Adrenal gland (tissue), 12 donors: ENCODE data around the gene RANGAP1. TPM values are rescaled to one million over a fixed set of nuclear protein-coding genes. Genes with fewer than 3 reads are reported as not detected.

Experiments
- DNase-seq, 7 donors: peaks; one replicate each; pipeline ENCODE4 v3.0.0-alpha.2; 2019 to 2020
- H3K27ac ChIP-seq, 5 donors: fragments of 200-600 bp; sonication (generic) in 4 of 5; 1 replicate in 3 of 5; 2 replicates in 2 of 5; pipeline versions ENCODE4 v1.5.1 to v1.8.0; 2016 to 2020; ENCODE audit warnings: mild to moderate bottlenecking in 1 of 5
- H3K27me3 ChIP-seq: fragments of 200-600 bp; 2 replicates; pipeline ENCODE4 v1.8.0; 2021
- H3K36me3 ChIP-seq, 2 donors: fragments of 200-600 bp; replicated peaks in 1 of 2; 1 replicate in 1 of 2; 2 replicates in 1 of 2; pipeline versions ENCODE4 v1.5.1 to v1.8.0; 2018 to 2022
- H3K4me1 ChIP-seq, 2 donors: fragments of 200-600 bp; replicated peaks in 1 of 2; 1 replicate in 1 of 2; 2 replicates in 1 of 2; pipeline versions ENCODE4 v1.5.1 to v1.8.0; 2018 to 2021
- H3K4me3 ChIP-seq, 4 donors: fragments of 200-600 bp; sonication (generic) in 3 of 4; one replicate each; pipeline ENCODE4 v1.5.1; 2016 to 2018
- H3K9me3 ChIP-seq, 3 donors: fragments of 200-600 bp; sonication (generic) in 1 of 3; replicated peaks in 1 of 3; 1 replicate in 2 of 3; 2 replicates in 1 of 3; pipeline versions ENCODE4 v1.5.1 to v1.8.0; 2016 to 2021
- CTCF ChIP-seq, 6 experiments: fragments of 450-650 bp in 4 of 6; fragments of 200-600 bp in 2 of 6; sonication (generic) in 1 of 6; IDR thresholded peaks; 1 replicate in 5 of 6; 2 replicates in 1 of 6; pipeline versions ENCODE4 v1.5.1 to v1.8.0; 2016 to 2021; ENCODE audit warnings: antibody characterized with exemption in 6 of 6, mild to moderate bottlenecking in 2 of 6, moderate library complexity in 1 of 6
- POLR2A ChIP-seq, 2 donors: fragments of 450-650 bp; IDR thresholded peaks; one replicate each; pipeline ENCODE4 v1.6.1; 2017; ENCODE audit warnings: antibody characterized with exemption in 2 of 2, mild to moderate bottlenecking in 2 of 2, moderate library complexity in 1 of 2
- WGBS, 4 donors: extraction: QIAGEN DNeasy Blood & Tissue Kit in 2 of 4; methylation state at CpG; one replicate each; pipeline versions ENCODE4 v1.1.5 to v1.1.7; 2013 to 2017; 5-methylcytosine and 5-hydroxymethylcytosine counted together
- intact Hi-C, 2 donors: fragments of 100-400 bp; cut with DNase I; formaldehyde crosslinking; loops; one replicate each; pipeline versions ENCODE4 v1.14.1 to v1.15.0; 2022 to 2023
- polyA plus RNA-seq, 3 donors: library from polyadenylated mRNA; stranded (reverse); fragments of 200-250 nt in 2 of 3; fragments of 350-450 nt in 1 of 3; fragmentation: Illumina TruSeq in 1 of 3; extraction: RNeasy Lipid Tissue Mini Kit (QIAGEN cat#74804) in 1 of 3; gene quantifications; one replicate each; pipeline ENCODE4 v1.2.3, GENCODE V29; 2013 to 2014
- total RNA-seq, 9 donors: library from RNA; depleted of rRNA in 4 of 9; stranded (reverse); fragments of >200 nt in 4 of 9; fragments of 120-200 nt in 1 of 9; fragmentation: NEBNext Ultra II Directional in 1 of 9; extraction: Animal tissue kit (Norgen Biotek cat#: 25700) in 1 of 9; gene quantifications; one replicate each; pipeline versions ENCODE4 v1.1.0 to v1.2.4, GENCODE V29; 2013 to 2023
- donor health status: healthy with polysubstance abuse.
- donor health status: Bipolar disorder and iron deficiency.
- donor health status: DM: yes; HTN: yes; CAD: no.
- donor health status: DM: no; HTN: no; CAD: no.
- donor health status: DM: no; HTN: no; CAD: no.
- donor health status: DM: yes; HTN: yes; CAD: no.

RANGAP1 gene
- total and polyA plus RNA-seq, 12 donors = 56.6 to 134 (median 76.7) TPM

DNA sequence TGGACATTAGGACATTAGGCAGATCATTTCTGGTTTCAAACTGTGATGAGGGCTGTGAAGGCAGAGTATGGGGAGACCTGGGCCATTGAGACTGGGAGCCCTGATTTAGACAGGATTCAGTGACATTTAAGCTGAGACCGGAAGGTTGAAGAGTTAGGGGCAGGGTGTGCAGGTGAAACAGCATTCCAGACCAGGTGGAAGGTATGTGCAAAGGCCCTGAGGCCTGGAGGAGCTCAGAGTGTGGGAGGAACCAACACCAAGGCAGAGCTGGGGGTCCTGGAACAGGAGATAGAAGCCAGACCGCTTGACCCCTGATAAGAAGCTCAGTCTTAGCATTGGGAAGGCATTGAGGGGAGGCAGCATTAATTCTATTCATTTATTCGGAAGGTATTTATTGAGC, 47.8 kb upstream of the RANGAP1 start:
- H3K27me3 ChIP-seq = no peaks in the 10 kb centered on the region
- 91 to 97% (median 96%) methylated on average over 3 of the region's 3 CpGs for WGBS, 4 donors
- intact Hi-C loops = no loop called here
- H3K9me3 ChIP-seq = no peaks in the 10 kb centered on the region
- no peak for TF ChIP-seq POLR2A (IDR thresholded peaks at IDR 0.05)
- no peak for TF ChIP-seq CTCF (IDR thresholded peaks at IDR 0.05)
- DNase-seq = no peak
- no peak overlapping the region for H3K4me3 ChIP-seq
- H3K27ac ChIP-seq = no peak overlapping the region
- peaks cover 0 to 53% of the 10 kb centered on the region in 2 donors for H3K36me3 ChIP-seq
- H3K4me1 ChIP-seq = no peaks in the 10 kb centered on the region

DNA sequence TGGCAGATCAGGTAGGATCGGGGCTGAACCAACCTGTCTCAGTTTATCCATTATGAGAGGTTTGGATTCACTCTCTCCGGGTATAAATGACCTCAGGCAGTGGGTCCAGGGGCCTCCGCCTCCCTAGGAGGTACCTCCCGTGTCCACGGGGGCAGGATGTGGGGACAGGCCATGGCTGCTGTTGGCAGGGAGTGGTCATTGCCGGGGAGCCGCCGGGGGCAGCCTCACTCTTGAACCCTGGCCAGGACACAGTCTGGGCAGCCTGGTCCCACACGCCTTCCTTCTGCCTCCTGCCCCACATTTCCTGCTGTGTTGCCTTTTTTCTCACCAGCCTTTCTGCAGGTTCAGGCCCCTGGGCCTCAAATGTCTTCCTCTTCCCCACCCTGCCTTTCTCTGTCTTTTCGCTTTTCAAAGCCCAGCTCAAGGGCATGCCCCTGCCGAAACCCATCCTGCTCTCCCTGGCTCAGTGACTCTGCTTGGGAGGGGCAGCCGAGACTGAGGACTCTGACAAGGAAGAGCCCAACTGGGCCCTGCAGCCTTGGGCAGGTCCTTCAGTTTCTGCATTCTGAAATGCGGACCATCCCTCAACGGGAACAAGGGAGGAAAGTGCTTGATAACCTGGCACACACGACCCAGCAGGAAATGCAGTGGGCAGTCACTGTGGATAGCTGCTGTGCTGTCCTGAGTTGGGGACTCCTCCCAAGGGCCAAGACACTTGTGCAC, 46.4 kb upstream of the RANGAP1 start:
- TF ChIP-seq POLR2A (IDR thresholded peaks at IDR 0.05) (no peak), CTCF (IDR thresholded peaks at IDR 0.05) (no peak)
- H3K36me3 ChIP-seq = peaks cover 0 to 64% of the 10 kb centered on the region in 2 donors
- H3K4me3 ChIP-seq = no peak overlapping the region
- WGBS, 4 donors = 57 to 80% (median 71%) methylated on average over 13 to 15 of the region's 15 CpGs
- H3K9me3 ChIP-seq = no peaks in the 10 kb centered on the region
- no peak for DNase-seq
- intact Hi-C loops = no loop called here
- H3K27me3 ChIP-seq = no peaks in the 10 kb centered on the region
- no peaks in the 10 kb centered on the region for H3K4me1 ChIP-seq
- H3K27ac ChIP-seq = no peak overlapping the region

- H3K27ac ChIP-seq = no peak overlapping the region
- intact Hi-C loops = no loop called here
- 80 to 94% (median 88%) methylated on average over 7 of the region's 7 CpGs for WGBS, 4 donors
- no peaks in the 10 kb centered on the region for H3K4me1 ChIP-seq
- H3K36me3 ChIP-seq = peaks cover 0 to 82% of the 10 kb centered on the region in 2 donors
- no peaks in the 10 kb centered on the region for H3K27me3 ChIP-seq
- no peak for DNase-seq
- no peaks in the 10 kb centered on the region for H3K9me3 ChIP-seq
- H3K4me3 ChIP-seq = no peak overlapping the region
- TF ChIP-seq POLR2A (IDR thresholded peaks at IDR 0.05) = no peak
- TF ChIP-seq CTCF (IDR thresholded peaks at IDR 0.05) = no peak
Measured at GRCh38 chr22:41330169-41330568, 44.2 kb upstream of the RANGAP1 start.

- TF ChIP-seq CTCF (IDR thresholded peaks at IDR 0.05) (no peak), POLR2A (IDR thresholded peaks at IDR 0.05) (no peak)
- no peak for DNase-seq
- H3K36me3 ChIP-seq = peaks cover 0 to 84% of the 10 kb centered on the region in 2 donors
- no peaks in the 10 kb centered on the region for H3K4me1 ChIP-seq
- no peak overlapping the region for H3K4me3 ChIP-seq
- H3K27me3 ChIP-seq = no peaks in the 10 kb centered on the region
- intact Hi-C loops = no loop called here
- 70 to 91% (median 78%) methylated on average over 10 to 16 of the region's 16 CpGs for WGBS, 4 donors
- no peak overlapping the region for H3K27ac ChIP-seq
- no peaks in the 10 kb centered on the region for H3K9me3 ChIP-seq
Measured at GRCh38 chr22:41327124-41327523, 41.1 kb upstream of the RANGAP1 start.
